ENCODE results near the gene CPEB2.

Gene CPEB2

GRCh38 chr4:15118292-15118691, 116.0 kb downstream of the CPEB2 start:
- DNase-seq (ENCODE audit: low read depth): no peak
